Chondrocyte (in vitro differentiated cells): Measurements from ENCODE around the gene APOBEC4. TPM values are rescaled to one million over a fixed set of nuclear protein-coding genes. Genes with fewer than 3 reads are reported as not detected.

Source experiments
- DNase-seq: peaks from one replicate; pipeline ENCODE4 v3.0.0; 2021; ENCODE audit warnings: mixed read lengths, low spot score
- H3K27ac Mint-ChIP-seq: one replicate; pipeline ENCODE4 v1.8.0; 2021; ENCODE audit warnings: mild to moderate bottlenecking, moderate library complexity, mixed read lengths; ENCODE audit not compliant: unreplicated experiment
- H3K27me3 Mint-ChIP-seq: 2 replicates; pipeline ENCODE4 v1.8.0; 2021; ENCODE audit warnings: low read depth, mixed read lengths
- H3K36me3 Mint-ChIP-seq: 2 replicates; pipeline ENCODE4 v1.8.0; 2021; ENCODE audit warnings: low read depth, mixed read lengths
- H3K4me1 Mint-ChIP-seq: 2 replicates; pipeline ENCODE4 v1.8.0; 2021; ENCODE audit warnings: low read depth, mild to moderate bottlenecking, mixed read lengths
- H3K4me3 Mint-ChIP-seq: one replicate; pipeline ENCODE4 v1.8.0; 2021; ENCODE audit warnings: mild to moderate bottlenecking, moderate library complexity, mixed read lengths; ENCODE audit not compliant: unreplicated experiment
- H3K9me3 Mint-ChIP-seq: 2 replicates; pipeline ENCODE4 v1.8.0; 2021; ENCODE audit warnings: low read depth, mixed read lengths
- total RNA-seq: library from RNA; stranded (reverse); gene quantifications from 3 replicates; pipeline ENCODE4 v1.2.1, GENCODE V29; 2021
- TF ChIP-seq, protein P1 (sequence below): fragments of 200-600 bp; sonication (generic); IDR thresholded peaks from 2 replicates; pipeline ENCODE4 v1.5.0; 2021; ENCODE audit warnings: antibody characterized with exemption, mild to moderate bottlenecking, moderate library complexity

APOBEC4 gene
- total RNA-seq, 1 donor from 2014 or later, result not detected

- H3K9me3 Mint-ChIP-seq, result no peaks in the 10 kb centered on the region
- H3K27ac Mint-ChIP-seq, result peak overlapping the region; percentile 62
- no peak for DNase-seq
- H3K27me3 Mint-ChIP-seq, result no peaks in the 10 kb centered on the region
- H3K4me1 Mint-ChIP-seq, result peaks cover 62% of the 10 kb centered on the region
- H3K36me3 Mint-ChIP-seq, result no peaks in the 10 kb centered on the region
- H3K4me3 Mint-ChIP-seq, result no peak overlapping the region
- TF ChIP-seq, protein P1, sequence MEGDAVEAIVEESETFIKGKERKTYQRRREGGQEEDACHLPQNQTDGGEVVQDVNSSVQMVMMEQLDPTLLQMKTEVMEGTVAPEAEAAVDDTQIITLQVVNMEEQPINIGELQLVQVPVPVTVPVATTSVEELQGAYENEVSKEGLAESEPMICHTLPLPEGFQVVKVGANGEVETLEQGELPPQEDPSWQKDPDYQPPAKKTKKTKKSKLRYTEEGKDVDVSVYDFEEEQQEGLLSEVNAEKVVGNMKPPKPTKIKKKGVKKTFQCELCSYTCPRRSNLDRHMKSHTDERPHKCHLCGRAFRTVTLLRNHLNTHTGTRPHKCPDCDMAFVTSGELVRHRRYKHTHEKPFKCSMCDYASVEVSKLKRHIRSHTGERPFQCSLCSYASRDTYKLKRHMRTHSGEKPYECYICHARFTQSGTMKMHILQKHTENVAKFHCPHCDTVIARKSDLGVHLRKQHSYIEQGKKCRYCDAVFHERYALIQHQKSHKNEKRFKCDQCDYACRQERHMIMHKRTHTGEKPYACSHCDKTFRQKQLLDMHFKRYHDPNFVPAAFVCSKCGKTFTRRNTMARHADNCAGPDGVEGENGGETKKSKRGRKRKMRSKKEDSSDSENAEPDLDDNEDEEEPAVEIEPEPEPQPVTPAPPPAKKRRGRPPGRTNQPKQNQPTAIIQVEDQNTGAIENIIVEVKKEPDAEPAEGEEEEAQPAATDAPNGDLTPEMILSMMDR, result no peak
Observed at GRCh38 chr1:183605904-183606303, 47.2 kb downstream of the APOBEC4 start.

DNA sequence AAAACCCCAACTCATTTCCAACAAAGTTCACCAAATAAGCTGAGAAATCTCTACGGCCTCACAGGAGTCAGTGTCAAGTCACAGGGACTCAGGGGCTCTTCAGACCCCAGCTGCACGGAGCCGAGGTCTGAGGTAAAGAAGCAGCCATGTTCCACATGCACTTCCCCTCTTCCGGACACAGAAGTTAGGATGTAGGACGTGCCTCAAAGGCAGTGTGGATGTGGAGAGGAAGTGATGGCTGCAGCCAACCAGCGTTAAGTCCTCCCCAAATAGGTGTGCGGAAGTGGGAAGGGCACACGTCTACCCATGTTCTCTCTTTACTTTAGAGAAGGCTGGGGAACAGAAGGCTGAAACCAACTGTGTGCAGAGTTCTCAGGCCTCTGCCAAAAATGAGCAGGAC is 48.3 kb downstream of the APOBEC4 start:
- Mint-ChIP-seq H3K27me3 (no peaks in the 10 kb centered on the region), H3K27ac (peak overlapping the region; percentile 95), H3K4me1 (peaks cover 60% of the 10 kb centered on the region), H3K9me3 (no peaks in the 10 kb centered on the region), H3K4me3 (no peak overlapping the region), H3K36me3 (no peaks in the 10 kb centered on the region)
- no peak for DNase-seq
- TF ChIP-seq, protein P1, result no peak

- TF ChIP-seq, protein P1, result no peak
- DNase-seq, result no peak
- Mint-ChIP-seq H3K4me1 (peaks cover 54% of the 10 kb centered on the region), H3K36me3 (no peaks in the 10 kb centered on the region), H3K27me3 (no peaks in the 10 kb centered on the region), H3K27ac (peak overlapping the region; percentile 95), H3K4me3 (no peak overlapping the region), H3K9me3 (no peaks in the 10 kb centered on the region)
Observed at GRCh38 chr1:183604038-183604808, 48.9 kb downstream of the APOBEC4 start.

DNA sequence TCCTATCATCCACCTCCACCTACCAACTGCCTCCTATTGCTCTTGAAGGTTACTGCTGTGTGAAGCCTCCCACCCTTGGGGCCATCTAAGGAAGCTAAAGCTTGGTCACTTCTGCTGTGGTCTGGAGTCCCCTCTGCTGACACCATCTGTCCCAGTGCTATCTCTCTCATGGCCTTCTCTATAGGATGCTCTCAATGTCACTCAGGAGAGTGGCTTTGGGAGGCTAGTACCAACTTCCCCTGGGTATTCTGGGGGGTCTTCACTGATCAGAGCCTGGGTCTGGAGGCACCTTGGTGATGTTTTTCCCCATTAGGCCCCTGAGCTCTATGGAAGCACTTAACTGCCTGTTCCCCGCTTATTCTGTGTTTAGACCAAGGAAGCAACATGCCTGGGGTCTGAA is 50.6 kb downstream of the APOBEC4 start:
- H3K27ac Mint-ChIP-seq, result no peak overlapping the region
- no peak for DNase-seq
- no peaks in the 10 kb centered on the region for H3K27me3 Mint-ChIP-seq

DNA sequence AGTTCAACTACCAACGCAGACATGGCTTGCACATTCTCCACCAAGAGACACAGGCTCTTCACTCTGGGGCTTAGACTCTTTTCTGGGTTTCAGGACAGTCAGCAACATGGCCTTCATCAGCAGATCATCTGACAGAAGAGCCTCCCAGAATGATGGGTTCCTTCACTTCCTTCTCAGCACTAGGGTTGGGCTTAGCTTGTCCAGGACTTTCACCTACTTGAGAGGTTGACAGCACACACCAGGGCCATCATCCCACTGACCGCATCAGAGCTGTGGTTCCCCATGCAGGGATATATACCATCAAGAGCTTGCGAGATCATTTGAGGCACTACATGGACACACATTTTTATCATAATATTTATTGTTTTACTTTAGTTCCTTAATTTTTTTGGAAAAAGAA is 52.5 kb downstream of the APOBEC4 start:
- no peaks in the 10 kb centered on the region for H3K36me3 Mint-ChIP-seq

More for the DNA sequence above, 50.6 kb downstream of the APOBEC4 start:
- Mint-ChIP-seq H3K4me1 (peaks cover 46% of the 10 kb centered on the region), H3K9me3 (no peaks in the 10 kb centered on the region), H3K4me3 (no peak overlapping the region), H3K36me3 (no peaks in the 10 kb centered on the region)
- TF ChIP-seq, protein P1, result no peak

More for the DNA sequence above, 52.5 kb downstream of the APOBEC4 start:
- Mint-ChIP-seq H3K27ac (no peak overlapping the region), H3K4me1 (peaks cover 39% of the 10 kb centered on the region), H3K27me3 (no peaks in the 10 kb centered on the region), H3K4me3 (no peak overlapping the region), H3K9me3 (no peaks in the 10 kb centered on the region)
- no peak for DNase-seq
- TF ChIP-seq, protein P1, result no peak
